ENCODE data around the gene MSN. TPM values are rescaled to one million over a fixed set of nuclear protein-coding genes. Genes with fewer than 3 reads are reported as not detected.

The MSN gene
- total RNA-seq, 2 experiments from 2014 or later: 483 to 487 TPM

DNA sequence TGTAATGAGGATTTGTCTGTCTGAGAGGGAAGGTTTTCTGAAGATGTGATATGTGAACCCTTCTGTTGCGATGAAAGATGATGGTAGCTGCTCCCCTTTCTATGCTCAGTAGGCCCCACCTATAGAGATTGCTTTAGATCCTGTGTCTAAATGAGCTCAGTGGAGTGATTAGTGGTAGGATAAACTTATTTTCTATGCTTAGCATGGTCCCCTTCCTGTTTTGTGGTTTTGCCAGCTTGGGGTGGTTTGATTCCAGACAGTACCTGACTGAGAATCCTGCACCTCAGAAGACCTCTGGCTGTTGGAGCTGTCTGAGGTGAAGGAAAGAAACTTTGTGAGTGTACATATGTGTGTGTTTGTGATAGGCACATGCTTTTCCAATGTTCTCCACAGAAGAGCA is 17.7 kb downstream of the MSN start:
- POLR2A ChIA-PET: interaction anchor here (1.0 to 2.2 kb wide), 2 partner anchors 12 to 17 kb away, joined by 3 to 10 read pairs; no protein-coding TSS in a partner anchor
- no peaks in the 10 kb centered on the region for H3K27me3 Mint-ChIP-seq
- H3K27ac Mint-ChIP-seq: peak overlapping the region; percentile 58
- peaks cover 25% of the 10 kb centered on the region for H3K36me3 Mint-ChIP-seq
- peaks cover 66% of the 10 kb centered on the region for H3K4me1 Mint-ChIP-seq
- DNase-seq: no peak
- peak overlapping the region; percentile 41 for H3K4me3 Mint-ChIP-seq
- no peaks in the 10 kb centered on the region for H3K9me3 Mint-ChIP-seq
- peak; percentile 28 for ATAC-seq (ENCODE audit: low read depth)

DNA sequence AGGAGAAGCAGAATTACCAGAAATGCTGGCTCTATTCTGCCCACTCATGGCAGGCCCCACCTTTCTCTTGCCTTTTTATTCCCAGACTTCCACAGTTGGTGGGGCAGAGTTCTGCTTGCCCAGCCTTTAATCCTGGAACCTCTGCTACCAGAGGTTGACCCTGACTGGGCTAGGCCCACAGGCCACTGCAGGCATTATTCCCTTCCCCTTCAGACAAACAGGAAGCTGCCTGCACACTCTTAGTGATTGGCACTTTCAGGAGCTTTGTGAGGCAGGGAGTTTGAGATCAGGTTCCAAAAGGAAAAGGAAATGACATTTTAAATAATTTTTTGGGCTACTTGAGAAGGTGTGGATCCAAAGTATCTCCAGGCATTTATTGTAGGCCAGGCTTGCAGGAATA is 18.8 kb downstream of the MSN start:
- no peak for ATAC-seq (ENCODE audit: low read depth)
- Mint-ChIP-seq H3K9me3 (no peaks in the 10 kb centered on the region), H3K4me3 (no peak overlapping the region)

DNA sequence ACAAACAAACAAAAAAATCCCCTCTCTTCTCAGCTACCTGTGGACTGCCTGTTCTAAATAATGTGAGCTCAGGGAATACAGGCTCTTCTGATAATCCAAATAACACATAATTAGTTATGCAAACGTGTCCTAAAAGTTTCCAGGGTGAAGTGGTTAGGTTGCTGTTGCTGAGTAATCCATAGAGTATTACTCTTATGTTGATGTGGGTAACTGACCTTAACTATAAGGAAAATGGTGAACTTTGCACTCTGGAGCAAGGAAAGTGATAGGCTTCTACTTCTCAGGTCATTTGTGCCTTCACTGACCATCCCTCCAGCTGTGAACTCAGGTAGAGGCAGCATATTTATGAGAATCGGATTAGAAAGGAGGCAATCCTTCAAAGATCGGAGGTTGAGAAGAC is 19.9 kb downstream of the MSN start:
- Mint-ChIP-seq H3K4me1 (peaks cover 68% of the 10 kb centered on the region), H3K27me3 (no peaks in the 10 kb centered on the region), H3K4me3 (peak overlapping the region; percentile 47), H3K36me3 (peaks cover 25% of the 10 kb centered on the region), H3K27ac (peak overlapping the region; percentile 71), H3K9me3 (no peaks in the 10 kb centered on the region)
- DNase-seq (no peak), ATAC-seq (ENCODE audit: low read depth) (no peak)
- POLR2A ChIA-PET: interaction anchor here (1.5 to 2.7 kb wide), 2 partner anchors 11 to 13 kb away, joined by 4 to 18 read pairs; no protein-coding TSS in a partner anchor

More for the DNA sequence above, 18.8 kb downstream of the MSN start:
- peaks cover 68% of the 10 kb centered on the region for H3K4me1 Mint-ChIP-seq
- POLR2A ChIA-PET: interaction anchor here (0.5 to 2.7 kb wide), 3 partner anchors 8 to 12 kb away, joined by 3 to 18 read pairs (median 4); no protein-coding TSS in a partner anchor
- DNase-seq: no peak
- no peak overlapping the region for H3K27ac Mint-ChIP-seq
- H3K36me3 Mint-ChIP-seq: peaks cover 22% of the 10 kb centered on the region
- H3K27me3 Mint-ChIP-seq: no peaks in the 10 kb centered on the region

DNA sequence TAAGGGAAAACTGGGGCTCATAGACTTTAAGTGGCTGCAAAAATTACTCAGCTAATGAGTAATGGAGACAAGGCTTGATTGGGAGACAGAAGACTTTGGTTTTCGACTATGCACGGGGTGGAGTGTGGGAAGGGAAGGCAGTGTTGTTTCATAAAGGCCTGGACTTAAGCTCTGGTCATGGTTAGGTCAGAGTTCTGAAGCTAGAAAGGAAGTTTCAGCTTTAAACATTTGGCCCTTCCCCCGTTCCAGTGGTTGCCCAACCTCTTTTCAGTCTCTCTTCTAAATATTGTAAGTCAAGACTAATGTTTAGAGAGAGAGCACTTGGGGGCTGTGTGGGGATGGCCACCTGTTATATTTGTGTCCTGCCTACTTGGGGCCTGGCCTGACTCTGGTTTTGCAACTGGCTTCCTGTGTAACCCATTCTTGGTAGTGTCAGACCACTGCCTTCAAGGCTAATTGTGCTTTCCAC is 21.0 kb downstream of the MSN start:
- H3K36me3 Mint-ChIP-seq: peaks cover 30% of the 10 kb centered on the region
- peak overlapping the region; percentile 76 for H3K27ac Mint-ChIP-seq
- ATAC-seq (ENCODE audit: low read depth) (peak; percentile 15), DNase-seq (no peak)
- peaks cover 67% of the 10 kb centered on the region for H3K4me1 Mint-ChIP-seq
- no peaks in the 10 kb centered on the region for H3K27me3 Mint-ChIP-seq
- POLR2A ChIA-PET: interaction anchor here (1.0 to 2.7 kb wide), 3 partner anchors 10 to 15 kb away, joined by 3 to 18 read pairs (median 4); no protein-coding TSS in a partner anchor
- peak overlapping the region; percentile 58 for H3K4me3 Mint-ChIP-seq
- H3K9me3 Mint-ChIP-seq: no peaks in the 10 kb centered on the region

DNA sequence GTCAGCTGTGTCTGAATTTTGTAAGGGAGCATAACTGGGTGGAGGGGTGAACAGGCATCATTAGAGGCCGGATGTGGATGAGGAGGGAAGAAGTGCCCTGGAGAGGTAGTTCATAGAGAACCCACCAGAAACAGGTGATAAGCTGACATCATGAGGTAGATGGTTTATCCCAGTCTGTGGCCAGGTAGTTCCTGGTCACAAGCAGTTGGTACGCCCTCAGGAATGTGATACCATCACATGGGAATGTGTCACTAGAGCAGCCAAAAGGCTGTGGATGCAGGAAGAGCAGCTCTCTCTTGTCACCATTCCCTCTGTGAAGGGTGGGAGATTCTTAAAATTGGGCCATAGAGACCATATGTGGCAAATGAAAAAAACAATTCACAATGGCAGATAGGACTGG is 21.9 kb downstream of the MSN start:
- peaks cover 31% of the 10 kb centered on the region for H3K36me3 Mint-ChIP-seq
- peak overlapping the region; percentile 76 for H3K27ac Mint-ChIP-seq
- H3K4me1 Mint-ChIP-seq: peaks cover 70% of the 10 kb centered on the region
- no peak for DNase-seq
- peak overlapping the region; percentile 6 for H3K4me3 Mint-ChIP-seq
- no peak for ATAC-seq (ENCODE audit: low read depth)
- no peaks in the 10 kb centered on the region for H3K9me3 Mint-ChIP-seq
- POLR2A ChIA-PET: no interaction called here
- H3K27me3 Mint-ChIP-seq: no peaks in the 10 kb centered on the region

DNA sequence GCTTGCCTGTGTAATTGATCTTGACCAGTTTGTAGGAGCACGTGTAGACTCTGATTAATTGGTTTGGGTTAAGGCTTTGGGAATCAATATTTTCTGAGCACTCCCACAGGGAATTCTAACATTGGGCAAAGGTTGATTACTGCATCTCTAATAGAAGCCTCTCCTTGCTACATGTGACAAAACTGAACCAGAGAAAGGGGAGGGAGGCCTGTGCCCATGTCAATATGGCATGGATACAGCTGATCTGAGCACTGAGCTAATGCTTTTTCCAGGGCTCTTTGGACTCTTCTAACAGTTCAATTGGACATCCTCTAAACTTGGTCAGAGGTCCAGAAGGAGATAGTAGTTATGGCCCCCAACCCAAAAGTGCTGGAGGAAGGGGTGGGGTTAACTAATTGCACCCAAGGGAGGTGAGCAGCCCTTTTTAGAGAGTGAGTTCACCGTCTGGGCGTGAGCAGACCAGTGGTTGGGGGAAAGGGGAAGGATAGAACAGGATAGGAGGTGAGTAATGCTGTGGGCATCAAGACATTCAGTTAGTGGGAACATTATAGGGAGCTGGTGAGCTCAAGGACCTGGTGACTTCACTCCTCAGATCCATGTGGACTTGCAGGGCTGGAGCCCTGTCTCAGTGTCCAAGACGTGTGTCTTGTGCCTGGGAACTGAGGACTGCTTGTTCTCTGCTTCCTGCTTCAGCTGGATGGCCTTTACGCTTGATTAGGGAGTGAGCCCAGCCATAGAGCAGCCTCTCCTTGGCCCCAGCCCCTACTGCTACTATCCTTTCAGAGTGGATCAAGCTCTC is 22.8 kb downstream of the MSN start:
- POLR2A ChIA-PET: no interaction called here
- H3K4me3 Mint-ChIP-seq: no peak overlapping the region
- ATAC-seq (ENCODE audit: low read depth): no peak

DNA sequence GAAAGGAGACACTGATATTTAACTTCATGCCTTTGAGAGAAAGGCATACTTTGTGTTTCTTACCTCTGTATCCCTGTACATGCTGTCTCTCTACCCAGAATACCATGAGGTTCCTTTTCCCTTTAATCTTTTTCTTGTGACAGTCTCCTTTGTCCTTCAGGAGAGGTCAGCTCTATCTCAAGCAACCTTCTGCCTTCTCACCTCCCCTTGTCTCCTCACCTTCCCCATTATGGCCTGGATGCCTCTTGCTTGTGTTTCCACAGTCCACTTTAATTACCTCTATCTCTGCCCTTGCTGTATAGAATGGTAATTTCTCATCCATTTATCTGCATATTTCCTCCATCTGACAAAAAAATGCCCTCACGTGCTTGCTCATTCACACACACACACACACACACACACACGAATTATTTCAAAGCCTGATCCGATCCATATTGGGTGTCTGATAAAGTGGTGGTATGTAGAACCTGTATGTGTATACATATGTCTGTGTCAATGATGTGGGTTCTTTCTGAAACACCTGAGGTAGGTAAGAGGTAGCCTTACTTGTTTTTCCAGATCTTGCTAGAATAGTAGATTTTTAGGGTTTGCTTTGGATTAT is 28.5 kb downstream of the MSN start:
- Mint-ChIP-seq H3K9me3 (no peaks in the 10 kb centered on the region), H3K4me1 (peaks cover 63% of the 10 kb centered on the region), H3K27me3 (no peaks in the 10 kb centered on the region), H3K4me3 (peak overlapping the region; percentile 88), H3K27ac (peak overlapping the region; percentile 95), H3K36me3 (peaks cover 16% of the 10 kb centered on the region)
- DNase-seq (no peak), ATAC-seq (ENCODE audit: low read depth) (no peak)
- POLR2A ChIA-PET: interaction anchor here (0.7 to 0.9 kb wide), 3 partner anchors 10 to 99 kb away, joined by 3 to 4 read pairs (median 4); no protein-coding TSS in a partner anchor

More for the DNA sequence above, 22.8 kb downstream of the MSN start:
- Mint-ChIP-seq H3K36me3 (peaks cover 31% of the 10 kb centered on the region), H3K4me1 (peaks cover 72% of the 10 kb centered on the region), H3K27me3 (no peaks in the 10 kb centered on the region), H3K27ac (peak overlapping the region; percentile 70), H3K9me3 (no peaks in the 10 kb centered on the region)
- DNase-seq: no peak

DNA sequence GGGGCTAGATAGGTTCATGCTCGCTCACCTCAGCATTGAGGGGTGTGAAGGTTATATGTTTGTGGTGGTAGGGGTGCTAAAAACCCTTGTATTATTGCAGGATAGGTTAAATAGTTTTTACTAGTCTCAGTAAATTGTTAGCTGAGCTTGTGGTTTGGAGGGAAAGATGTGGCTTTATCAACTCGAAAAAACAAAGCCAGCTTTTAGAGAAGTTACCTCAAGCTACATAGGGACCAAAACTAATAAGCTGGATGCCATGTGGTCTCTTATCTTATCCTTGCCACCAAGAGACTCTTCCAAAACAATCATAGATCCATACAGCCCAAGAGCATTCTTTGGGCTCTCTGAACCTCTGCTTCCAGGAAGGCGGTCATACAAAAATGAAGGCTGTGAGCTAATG is 29.2 kb downstream of the MSN start:
- Mint-ChIP-seq H3K4me1 (peaks cover 70% of the 10 kb centered on the region), H3K27me3 (no peaks in the 10 kb centered on the region), H3K4me3 (peak overlapping the region; percentile 88), H3K27ac (peak overlapping the region; percentile 95), H3K9me3 (no peaks in the 10 kb centered on the region), H3K36me3 (peaks cover 19% of the 10 kb centered on the region)
- DNase-seq: no peak
- POLR2A ChIA-PET: interaction anchor here (0.7 to 1.4 kb wide), 4 partner anchors 16 to 307 kb away, joined by 3 to 7 read pairs (median 4); no protein-coding TSS in a partner anchor
- ATAC-seq (ENCODE audit: low read depth): no peak

DNA sequence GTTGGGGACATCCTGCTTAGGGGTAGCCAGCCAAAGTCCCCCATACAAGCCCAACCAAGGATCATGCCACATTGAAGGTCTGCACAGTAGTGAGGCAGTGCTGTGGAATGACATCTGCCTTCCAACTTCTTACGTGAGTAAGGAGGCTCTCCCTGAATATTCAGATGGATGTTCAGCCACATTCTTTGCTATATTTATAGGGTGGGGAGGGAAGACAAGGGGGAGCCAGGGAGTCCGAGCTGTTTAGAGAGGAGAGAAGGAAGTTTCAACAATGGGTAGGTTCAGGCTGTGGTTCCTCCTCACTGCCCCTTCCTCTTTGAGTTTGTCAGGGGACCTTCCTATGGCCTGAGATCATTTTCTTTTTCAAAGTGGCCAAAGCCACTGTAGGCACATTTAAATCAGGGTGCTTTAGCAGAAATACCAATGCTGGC is 29.8 kb downstream of the MSN start:
- peaks cover 70% of the 10 kb centered on the region for H3K4me1 Mint-ChIP-seq
- ATAC-seq (ENCODE audit: low read depth) (no peak), DNase-seq (no peak)
- POLR2A ChIA-PET: interaction anchor here (0.7 to 2.6 kb wide), 9 partner anchors 10 to 306 kb away, joined by 3 to 21 read pairs (median 7); no protein-coding TSS in a partner anchor
- peaks cover 19% of the 10 kb centered on the region for H3K36me3 Mint-ChIP-seq
- H3K27ac Mint-ChIP-seq: peak overlapping the region; percentile 95
- H3K27me3 Mint-ChIP-seq: no peaks in the 10 kb centered on the region
- H3K4me3 Mint-ChIP-seq: peak overlapping the region; percentile 88
- no peaks in the 10 kb centered on the region for H3K9me3 Mint-ChIP-seq

DNA sequence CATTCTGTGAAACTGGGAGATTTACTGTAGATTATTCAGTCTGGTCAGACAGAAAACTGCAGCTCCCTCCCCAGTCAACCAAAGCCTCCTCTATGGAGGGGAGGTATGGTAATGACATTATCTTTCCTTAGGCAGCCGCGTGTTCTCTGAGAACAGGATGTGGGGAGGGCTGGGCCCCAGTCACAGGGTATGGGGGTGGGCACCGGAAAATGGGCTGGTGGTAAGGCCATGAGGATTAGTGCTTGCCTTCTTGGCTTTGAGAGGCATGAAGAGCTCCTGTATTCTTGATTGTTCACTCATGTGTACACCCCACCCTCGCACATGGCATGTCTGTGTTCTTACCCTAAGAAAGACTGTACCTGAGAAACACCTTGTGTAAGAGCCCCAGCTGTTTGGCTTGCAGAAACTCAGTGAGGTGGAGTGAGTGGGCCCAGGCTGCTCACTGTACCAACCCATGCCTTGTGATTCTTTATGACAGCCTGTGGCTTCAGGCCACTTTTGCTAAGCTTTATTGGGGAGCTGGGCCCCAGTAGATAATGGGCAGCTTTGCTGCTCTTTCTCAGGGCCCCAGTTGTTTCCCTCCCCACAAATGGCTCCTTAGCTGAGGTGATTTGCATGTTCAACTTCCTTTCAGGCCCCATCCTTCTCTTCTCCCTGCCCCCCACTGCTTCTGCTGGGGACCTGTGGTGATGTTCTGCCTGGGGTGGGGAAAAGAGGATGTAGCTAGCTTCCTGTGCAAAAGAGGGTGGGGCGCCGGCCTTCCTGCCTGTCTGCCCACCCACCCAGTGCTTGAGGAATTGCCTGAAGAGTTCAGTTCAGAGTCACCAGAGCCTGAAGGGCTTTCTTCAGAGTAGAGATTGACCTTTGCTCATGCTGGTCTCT is 30.7 kb downstream of the MSN start:
- H3K36me3 Mint-ChIP-seq: peaks cover 16% of the 10 kb centered on the region
- peak; percentile 78 for ATAC-seq (ENCODE audit: low read depth)
- POLR2A ChIA-PET: interaction anchor here (0.6 to 2.6 kb wide), 12 partner anchors 11 to 164 kb away, joined by 3 to 21 read pairs (median 6); partner anchors contain the start of gene LAS1L

DNA sequence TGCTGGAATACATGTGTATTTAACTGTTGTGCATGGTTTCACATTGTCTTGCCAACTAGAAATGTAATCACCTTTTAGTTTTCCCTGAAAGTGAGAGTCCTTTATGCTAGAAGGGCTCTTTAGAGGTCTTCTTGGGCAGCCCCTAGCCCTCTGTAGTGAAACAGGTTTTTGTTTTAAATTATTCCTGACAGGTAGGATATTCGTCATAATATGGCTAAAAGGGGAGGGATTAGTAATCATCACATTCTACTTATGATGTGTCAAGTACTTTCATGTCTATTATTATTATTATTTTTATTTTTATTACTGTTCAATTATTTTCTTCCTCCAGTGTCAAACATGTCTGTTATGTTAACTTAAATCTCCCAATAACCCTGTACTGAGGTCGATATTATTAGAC is 35.5 kb downstream of the MSN start:
- Mint-ChIP-seq H3K4me1 (peaks cover 64% of the 10 kb centered on the region), H3K27me3 (no peaks in the 10 kb centered on the region), H3K4me3 (peak overlapping the region; percentile 19), H3K27ac (peak overlapping the region; percentile 87), H3K9me3 (no peaks in the 10 kb centered on the region), H3K36me3 (peaks cover 16% of the 10 kb centered on the region)
- POLR2A ChIA-PET: interaction anchor here (0.8 to 1.2 kb wide), 2 partner anchors 106 to 283 kb away, joined by 3 to 4 read pairs; no protein-coding TSS in a partner anchor
- DNase-seq (no peak), ATAC-seq (ENCODE audit: low read depth) (no peak)

More for the DNA sequence above, 30.7 kb downstream of the MSN start:
- no peaks in the 10 kb centered on the region for H3K9me3 Mint-ChIP-seq
- no peaks in the 10 kb centered on the region for H3K27me3 Mint-ChIP-seq
- peaks cover 71% of the 10 kb centered on the region for H3K4me1 Mint-ChIP-seq
- peak overlapping the region; percentile 88 for H3K4me3 Mint-ChIP-seq
- peak; percentile 69 for DNase-seq
- peak overlapping the region; percentile 95 for H3K27ac Mint-ChIP-seq

DNA sequence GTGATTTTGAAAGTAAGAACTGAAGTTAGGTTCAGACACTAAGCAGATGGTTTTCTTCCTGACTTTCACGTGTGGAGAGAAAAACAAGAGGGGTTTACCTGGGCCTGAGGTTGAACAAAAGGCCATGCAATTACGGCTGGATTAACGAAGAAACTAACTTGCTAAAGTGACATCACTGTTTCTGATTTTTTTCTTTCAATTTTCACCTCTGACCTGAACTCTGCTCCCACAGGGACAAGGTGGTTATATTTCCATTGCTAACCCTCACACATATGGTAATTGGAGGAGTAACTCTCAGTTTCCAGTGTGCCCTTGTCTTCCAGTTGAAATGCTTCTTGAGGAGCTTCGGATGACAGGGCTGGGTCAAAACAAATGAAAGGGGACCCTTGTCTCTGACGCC is 38.0 kb downstream of the MSN start:
- Mint-ChIP-seq H3K27me3 (no peaks in the 10 kb centered on the region), H3K4me3 (peak overlapping the region; percentile 72), H3K9me3 (no peaks in the 10 kb centered on the region), H3K4me1 (peaks cover 62% of the 10 kb centered on the region), H3K36me3 (peaks cover 25% of the 10 kb centered on the region), H3K27ac (peak overlapping the region; percentile 78)
- ATAC-seq (ENCODE audit: low read depth) (no peak), DNase-seq (no peak)
- POLR2A ChIA-PET: interaction anchor here (1.0 to 1.6 kb wide), 3 partner anchors 16 to 109 kb away, joined by 4 to 5 read pairs (median 4); no protein-coding TSS in a partner anchor
